Nephron (organoid): Measurements from ENCODE around the gene ZFY.

Experiments used
- H3K27ac Mint-ChIP-seq, 3 experiments: 2 replicates each; pipeline ENCODE4 v1.8.0; 2020; ENCODE audit warnings: mixed read lengths in 3 of 3, mild to moderate bottlenecking in 2 of 3, moderate library complexity in 1 of 3
- H3K27me3 Mint-ChIP-seq: 2 replicates; pipeline ENCODE4 v1.8.0; 2021; ENCODE audit warnings: low read depth, mild to moderate bottlenecking, moderate library complexity, mixed read lengths
- H3K36me3 Mint-ChIP-seq: 2 replicates; pipeline ENCODE4 v1.8.0; 2020; ENCODE audit warnings: low read depth, mixed read lengths
- H3K4me1 Mint-ChIP-seq: 2 replicates; pipeline ENCODE4 v1.8.0; 2020; ENCODE audit warnings: mixed read lengths
- H3K4me3 Mint-ChIP-seq, 3 experiments: 2 replicates each; pipeline ENCODE4 v1.8.0; 2020; ENCODE audit warnings: mild to moderate bottlenecking in 3 of 3, mixed read lengths in 3 of 3, moderate library complexity in 2 of 3
- H3K9me3 Mint-ChIP-seq: 2 replicates; pipeline ENCODE4 v1.8.0; 2020; ENCODE audit warnings: mixed read lengths
- TF ChIP-seq, protein P1 (sequence below), 3 experiments: fragments of 200-600 bp; sonication (generic); IDR thresholded peaks; one replicate each; pipeline ENCODE4 v1.5.0; 2021; ENCODE audit warnings: antibody characterized with exemption in 3 of 3; ENCODE audit not compliant: unreplicated experiment in 3 of 3

ZFY gene

DNA sequence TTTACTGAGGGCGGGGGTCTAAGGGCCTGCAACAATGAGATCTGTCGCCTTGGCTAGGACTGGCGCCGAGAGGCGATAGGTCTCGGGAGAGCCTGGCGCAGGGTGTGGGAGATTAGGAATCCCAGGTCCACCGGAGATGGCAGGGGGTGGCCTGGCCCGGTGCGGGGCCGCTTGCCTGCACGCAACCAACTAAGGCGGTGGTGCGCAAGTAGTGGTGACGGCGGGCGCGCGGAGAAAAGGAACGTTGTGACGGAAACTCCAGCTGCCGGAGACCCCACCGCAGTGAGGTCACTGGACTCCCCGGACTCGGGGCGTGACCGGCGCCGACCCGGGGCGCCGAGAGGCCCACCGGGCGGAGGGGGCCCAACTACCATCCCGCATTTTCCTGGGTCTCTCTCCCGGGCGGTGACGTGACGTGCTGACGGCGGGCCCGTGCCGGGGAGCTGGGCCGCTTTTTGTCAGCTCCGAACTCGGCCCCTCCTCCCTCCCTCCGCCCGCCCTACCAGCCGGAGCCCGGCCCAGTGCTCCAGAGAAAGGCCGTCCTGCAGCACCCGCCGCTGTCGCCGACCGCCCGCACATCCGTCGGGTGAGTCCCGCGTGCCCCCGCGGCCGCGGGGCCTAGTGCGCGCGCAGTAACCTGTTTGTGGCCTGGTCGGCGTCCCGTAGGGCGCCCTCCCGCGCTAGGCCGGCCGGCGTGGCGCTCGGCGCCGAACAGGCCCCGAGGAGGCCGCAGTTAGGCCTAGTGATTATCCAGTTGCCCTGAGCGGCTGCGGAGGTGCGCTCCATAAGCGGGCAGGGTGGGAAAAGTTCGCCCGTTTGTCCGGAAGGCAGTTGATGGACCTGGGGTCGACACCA lies at the start of gene ZFY:
Gene ZFY, plus strand, starts transcription at position 521 of the 855 bp plus-strand sequence. CDS start 18,556 bp downstream, outside the sequence.
- Mint-ChIP-seq H3K4me3 (no peak within 1 kb of the TSS), H3K9me3 (no peaks in the 10 kb centered on the region), H3K27me3 (no peaks in the 10 kb centered on the region), H3K27ac (no peak within 1 kb of the TSS), H3K4me1 (no peaks in the 10 kb centered on the region), H3K36me3 (no peaks in the 10 kb centered on the region)
- TF ChIP-seq, protein P1, sequence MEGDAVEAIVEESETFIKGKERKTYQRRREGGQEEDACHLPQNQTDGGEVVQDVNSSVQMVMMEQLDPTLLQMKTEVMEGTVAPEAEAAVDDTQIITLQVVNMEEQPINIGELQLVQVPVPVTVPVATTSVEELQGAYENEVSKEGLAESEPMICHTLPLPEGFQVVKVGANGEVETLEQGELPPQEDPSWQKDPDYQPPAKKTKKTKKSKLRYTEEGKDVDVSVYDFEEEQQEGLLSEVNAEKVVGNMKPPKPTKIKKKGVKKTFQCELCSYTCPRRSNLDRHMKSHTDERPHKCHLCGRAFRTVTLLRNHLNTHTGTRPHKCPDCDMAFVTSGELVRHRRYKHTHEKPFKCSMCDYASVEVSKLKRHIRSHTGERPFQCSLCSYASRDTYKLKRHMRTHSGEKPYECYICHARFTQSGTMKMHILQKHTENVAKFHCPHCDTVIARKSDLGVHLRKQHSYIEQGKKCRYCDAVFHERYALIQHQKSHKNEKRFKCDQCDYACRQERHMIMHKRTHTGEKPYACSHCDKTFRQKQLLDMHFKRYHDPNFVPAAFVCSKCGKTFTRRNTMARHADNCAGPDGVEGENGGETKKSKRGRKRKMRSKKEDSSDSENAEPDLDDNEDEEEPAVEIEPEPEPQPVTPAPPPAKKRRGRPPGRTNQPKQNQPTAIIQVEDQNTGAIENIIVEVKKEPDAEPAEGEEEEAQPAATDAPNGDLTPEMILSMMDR (IDR thresholded peaks at IDR 0.05; ENCODE audit: unreplicated experiment in 3 of 3): no peak

DNA sequence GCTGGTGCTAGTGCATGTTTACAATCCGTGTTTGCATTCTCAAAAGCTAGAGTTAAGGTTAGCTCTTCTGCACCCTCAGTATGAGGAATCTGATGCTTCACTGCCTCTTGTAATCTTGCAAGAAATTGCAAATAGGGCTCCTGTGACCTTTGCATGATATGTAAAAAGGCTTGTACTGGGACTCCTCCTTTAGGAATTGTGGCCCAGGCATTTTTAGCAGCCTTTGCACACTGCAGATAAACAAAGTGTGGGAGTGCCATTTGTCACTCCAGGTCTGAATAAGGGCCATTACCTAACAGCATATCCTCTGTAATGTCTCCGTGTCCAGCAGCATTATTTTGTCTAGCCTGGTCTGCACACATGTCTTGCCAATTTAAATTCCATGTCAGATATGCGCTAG lies 49.3 kb upstream of the ZFY start:
- no peaks in the 10 kb centered on the region for H3K27me3 Mint-ChIP-seq
- TF ChIP-seq, protein P1 (IDR thresholded peaks at IDR 0.05; ENCODE audit: unreplicated experiment in 3 of 3): no peak
- H3K9me3 Mint-ChIP-seq: no peaks in the 10 kb centered on the region
- no peaks in the 10 kb centered on the region for H3K4me1 Mint-ChIP-seq
- H3K36me3 Mint-ChIP-seq: no peaks in the 10 kb centered on the region
- no peak overlapping the region for H3K27ac Mint-ChIP-seq
- no peak overlapping the region for H3K4me3 Mint-ChIP-seq

DNA sequence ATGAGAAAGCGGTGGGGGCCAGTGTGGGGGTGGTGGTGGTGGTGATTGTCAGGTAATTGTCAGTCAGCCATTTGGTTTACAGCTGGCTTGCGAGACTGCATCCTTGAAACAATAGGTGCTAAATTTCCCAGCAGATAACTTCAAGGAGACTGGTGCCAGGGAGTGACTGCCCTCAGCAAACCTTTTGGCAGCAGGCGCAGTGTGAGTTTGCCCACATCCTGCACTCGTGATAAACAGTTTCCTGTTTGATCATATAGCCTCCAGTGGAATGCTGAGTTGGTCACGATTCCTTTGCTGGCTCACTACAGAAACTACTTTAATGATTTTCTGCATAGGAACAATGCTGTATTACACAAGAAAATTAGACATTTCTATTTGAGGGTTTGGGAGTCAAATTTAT lies 47.8 kb upstream of the ZFY start:
- Mint-ChIP-seq H3K4me1 (no peaks in the 10 kb centered on the region), H3K27me3 (no peaks in the 10 kb centered on the region), H3K27ac (no peak overlapping the region), H3K36me3 (no peaks in the 10 kb centered on the region), H3K9me3 (no peaks in the 10 kb centered on the region), H3K4me3 (no peak overlapping the region)
- TF ChIP-seq, protein P1 (IDR thresholded peaks at IDR 0.05; ENCODE audit: unreplicated experiment in 3 of 3): no peak

DNA sequence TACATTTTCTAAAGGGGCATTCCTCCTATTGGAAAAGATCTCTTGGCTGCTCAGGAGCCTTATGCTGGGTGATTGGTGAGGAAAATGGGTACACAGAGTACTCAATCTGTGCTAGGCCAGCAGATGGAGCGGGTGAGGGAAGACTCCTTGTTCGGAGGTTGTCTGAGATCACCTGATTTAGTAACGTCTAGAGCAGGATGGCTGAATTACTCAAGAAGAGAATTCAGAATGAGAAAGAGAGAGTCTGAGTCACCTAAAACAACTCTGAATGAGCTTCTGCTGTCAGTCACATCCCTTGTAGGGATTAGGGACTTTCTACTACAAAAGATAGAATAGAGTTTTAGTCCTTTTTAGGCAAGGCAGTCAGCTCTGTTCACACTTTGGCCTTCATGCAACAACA lies 47.2 kb upstream of the ZFY start:
- no peaks in the 10 kb centered on the region for H3K9me3 Mint-ChIP-seq
- no peak overlapping the region for H3K4me3 Mint-ChIP-seq
- no peaks in the 10 kb centered on the region for H3K4me1 Mint-ChIP-seq
- no peaks in the 10 kb centered on the region for H3K27me3 Mint-ChIP-seq
- H3K36me3 Mint-ChIP-seq: no peaks in the 10 kb centered on the region
- no peak overlapping the region for H3K27ac Mint-ChIP-seq
- TF ChIP-seq, protein P1 (IDR thresholded peaks at IDR 0.05; ENCODE audit: unreplicated experiment in 3 of 3): no peak

DNA sequence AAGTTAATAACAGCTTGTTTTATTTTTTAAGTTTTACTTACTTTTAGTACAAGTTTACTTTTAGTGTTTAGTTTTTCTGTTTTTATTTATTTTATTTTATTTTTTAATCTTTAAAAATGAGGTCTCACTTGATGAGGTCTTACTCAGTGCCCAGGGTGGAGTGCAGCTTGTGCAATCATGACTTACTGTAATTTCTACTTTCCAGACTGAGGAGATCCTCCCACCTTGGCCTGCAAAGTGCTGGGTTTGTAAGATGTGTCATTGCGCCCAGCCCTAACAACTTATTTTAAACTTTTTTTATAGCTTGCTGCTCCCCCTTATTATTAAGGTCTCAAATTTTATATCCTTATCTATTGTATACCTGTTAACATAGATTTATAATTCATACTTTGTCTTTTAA lies 41.7 kb upstream of the ZFY start:
- TF ChIP-seq, protein P1 (IDR thresholded peaks at IDR 0.05; ENCODE audit: unreplicated experiment in 3 of 3): no peak
- Mint-ChIP-seq H3K36me3 (no peaks in the 10 kb centered on the region), H3K27ac (no peak overlapping the region), H3K4me1 (no peaks in the 10 kb centered on the region), H3K27me3 (no peaks in the 10 kb centered on the region), H3K9me3 (no peaks in the 10 kb centered on the region), H3K4me3 (no peak overlapping the region)

DNA sequence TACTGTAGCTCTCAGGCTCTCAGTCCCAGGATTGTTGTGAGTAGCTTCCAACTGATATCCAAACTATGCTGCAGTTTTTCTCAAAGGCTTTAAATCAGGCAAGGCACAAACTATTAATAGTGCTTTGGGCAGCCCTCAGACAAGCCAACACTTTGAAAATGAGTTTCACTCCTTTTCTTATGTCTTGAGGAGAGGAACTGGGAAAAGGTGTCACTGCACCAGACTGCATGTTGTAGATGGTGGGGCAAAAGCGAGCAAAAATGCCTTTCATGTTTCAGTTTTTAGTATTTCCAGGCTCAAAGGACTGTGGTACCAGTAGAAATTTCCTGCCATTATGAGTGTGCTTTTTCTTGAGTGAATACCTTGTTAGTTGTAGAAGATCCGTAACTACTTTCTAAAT lies 39.1 kb upstream of the ZFY start:
- H3K9me3 Mint-ChIP-seq: no peaks in the 10 kb centered on the region
- no peak overlapping the region for H3K27ac Mint-ChIP-seq
- H3K36me3 Mint-ChIP-seq: no peaks in the 10 kb centered on the region
- TF ChIP-seq, protein P1 (IDR thresholded peaks at IDR 0.05; ENCODE audit: unreplicated experiment in 3 of 3): no peak
- H3K4me1 Mint-ChIP-seq: no peaks in the 10 kb centered on the region
- H3K27me3 Mint-ChIP-seq: no peaks in the 10 kb centered on the region
- H3K4me3 Mint-ChIP-seq: no peak overlapping the region
